HFF-Myc (cell line): ENCODE data around the gene IL10RA.

Experiments used
- DNase-seq: peaks from one replicate; pipeline ENCODE4 v3.0.0-alpha.2; 2011; ENCODE audit warnings: low read depth; ENCODE audit errors: extremely low read depth
- H3K4me3 ChIP-seq: replicated peaks from 2 replicates; pipeline ENCODE4 v1.5.1; 2011; ENCODE audit warnings: low read depth, mild to moderate bottlenecking, control low read depth, low read length
- TF ChIP-seq, protein P1 (sequence below): IDR thresholded peaks from 2 replicates; pipeline ENCODE4 v1.5.1; 2012; ENCODE audit warnings: mild to moderate bottlenecking, low read depth, low read length, control low read depth; ENCODE audit errors: missing control alignments

Gene IL10RA

DNA sequence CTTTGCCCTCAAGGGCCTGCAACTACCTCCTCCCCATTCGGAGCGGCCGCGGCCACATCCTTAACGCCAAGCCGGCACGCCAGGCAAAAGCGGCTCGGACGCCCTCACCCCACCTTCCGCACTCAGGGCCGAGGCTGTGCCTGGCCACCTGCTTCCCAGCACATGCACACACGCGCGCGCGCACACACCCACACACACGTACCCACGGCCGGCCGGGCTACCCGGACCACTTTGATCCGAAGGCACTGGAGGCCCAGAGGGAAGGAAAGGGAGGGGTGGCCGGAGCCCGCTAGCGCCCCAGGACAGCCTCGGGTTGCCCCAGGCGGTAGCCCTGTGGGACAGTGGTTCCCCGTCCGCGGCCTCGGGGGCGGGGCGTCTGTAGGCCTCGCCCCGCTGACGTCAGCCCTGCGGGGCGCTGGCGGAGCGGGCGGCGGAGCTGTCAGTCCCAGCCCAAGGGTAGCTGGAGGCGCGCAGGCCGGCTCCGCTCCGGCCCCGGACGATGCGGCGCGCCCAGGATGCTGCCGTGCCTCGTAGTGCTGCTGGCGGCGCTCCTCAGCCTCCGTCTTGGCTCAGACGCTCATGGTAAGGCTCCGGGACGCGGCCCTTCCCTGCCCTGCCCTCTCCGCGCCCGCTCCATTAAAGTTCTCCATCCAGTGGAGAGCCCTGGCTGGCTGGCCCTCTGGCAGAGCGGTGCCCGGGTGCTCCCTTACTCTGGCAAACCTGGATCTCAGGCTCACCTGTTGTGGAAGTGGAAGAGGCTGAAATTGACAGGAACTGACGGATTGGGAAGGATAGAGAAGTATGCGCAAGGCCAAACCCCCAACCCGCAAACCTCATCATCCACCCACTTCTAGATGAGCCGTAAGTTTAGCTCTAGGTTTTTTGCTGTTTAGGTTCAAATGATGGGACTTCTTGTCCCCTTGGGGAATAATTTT is at the start of gene IL10RA:
Gene IL10RA, plus strand, starts transcription at position 442 of the 935 bp plus-strand sequence. Its CDS starts 74 bp downstream, at position 516.
- no peak for DNase-seq
- H3K4me3 ChIP-seq, result peak within 1 kb of the TSS; percentile 28
- TF ChIP-seq, protein P1, sequence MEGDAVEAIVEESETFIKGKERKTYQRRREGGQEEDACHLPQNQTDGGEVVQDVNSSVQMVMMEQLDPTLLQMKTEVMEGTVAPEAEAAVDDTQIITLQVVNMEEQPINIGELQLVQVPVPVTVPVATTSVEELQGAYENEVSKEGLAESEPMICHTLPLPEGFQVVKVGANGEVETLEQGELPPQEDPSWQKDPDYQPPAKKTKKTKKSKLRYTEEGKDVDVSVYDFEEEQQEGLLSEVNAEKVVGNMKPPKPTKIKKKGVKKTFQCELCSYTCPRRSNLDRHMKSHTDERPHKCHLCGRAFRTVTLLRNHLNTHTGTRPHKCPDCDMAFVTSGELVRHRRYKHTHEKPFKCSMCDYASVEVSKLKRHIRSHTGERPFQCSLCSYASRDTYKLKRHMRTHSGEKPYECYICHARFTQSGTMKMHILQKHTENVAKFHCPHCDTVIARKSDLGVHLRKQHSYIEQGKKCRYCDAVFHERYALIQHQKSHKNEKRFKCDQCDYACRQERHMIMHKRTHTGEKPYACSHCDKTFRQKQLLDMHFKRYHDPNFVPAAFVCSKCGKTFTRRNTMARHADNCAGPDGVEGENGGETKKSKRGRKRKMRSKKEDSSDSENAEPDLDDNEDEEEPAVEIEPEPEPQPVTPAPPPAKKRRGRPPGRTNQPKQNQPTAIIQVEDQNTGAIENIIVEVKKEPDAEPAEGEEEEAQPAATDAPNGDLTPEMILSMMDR, result no peak

DNA sequence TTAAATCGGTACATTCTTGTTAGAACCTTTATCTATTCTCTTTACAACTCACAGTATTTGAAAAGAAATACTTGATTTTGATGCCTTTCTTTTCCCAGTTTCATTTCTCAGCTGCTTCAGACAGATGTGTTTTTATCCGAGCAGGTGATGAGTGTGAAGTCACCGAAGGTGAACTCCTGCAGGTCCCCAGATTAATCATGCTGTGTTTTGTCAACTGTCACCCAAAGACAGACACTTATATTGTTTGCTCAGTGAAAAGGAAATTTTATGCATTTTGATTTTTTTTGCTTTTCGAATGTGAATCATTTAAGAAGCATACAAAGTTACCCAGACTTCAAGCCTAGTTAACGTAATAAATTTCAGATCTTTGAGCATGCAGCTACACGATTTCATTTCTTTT is 49.2 kb upstream of the IL10RA start:
- no peak overlapping the region for H3K4me3 ChIP-seq
- no peak for DNase-seq
- TF ChIP-seq, protein P1, result no peak

DNA sequence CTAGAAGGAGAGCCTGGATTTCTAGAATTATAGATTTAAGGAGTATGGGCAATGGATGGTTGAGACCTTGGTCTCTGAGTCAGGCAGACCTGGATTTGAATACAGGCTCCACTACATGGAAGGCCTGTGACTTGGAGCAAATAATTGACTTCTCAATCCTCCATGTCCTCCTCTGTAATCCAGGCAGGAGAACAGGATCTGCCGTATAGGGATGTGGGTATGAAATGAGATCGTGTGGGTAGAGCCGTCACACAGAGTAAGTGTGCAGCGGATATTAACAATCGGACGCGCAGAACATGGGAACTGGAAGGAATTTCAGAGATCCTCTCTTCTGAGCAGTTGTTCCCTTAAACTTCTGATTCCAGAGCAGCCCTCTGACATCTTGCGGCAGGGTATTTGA is 45.5 kb upstream of the IL10RA start:
- no peak overlapping the region for H3K4me3 ChIP-seq
- no peak for DNase-seq
- TF ChIP-seq, protein P1, result no peak

DNA sequence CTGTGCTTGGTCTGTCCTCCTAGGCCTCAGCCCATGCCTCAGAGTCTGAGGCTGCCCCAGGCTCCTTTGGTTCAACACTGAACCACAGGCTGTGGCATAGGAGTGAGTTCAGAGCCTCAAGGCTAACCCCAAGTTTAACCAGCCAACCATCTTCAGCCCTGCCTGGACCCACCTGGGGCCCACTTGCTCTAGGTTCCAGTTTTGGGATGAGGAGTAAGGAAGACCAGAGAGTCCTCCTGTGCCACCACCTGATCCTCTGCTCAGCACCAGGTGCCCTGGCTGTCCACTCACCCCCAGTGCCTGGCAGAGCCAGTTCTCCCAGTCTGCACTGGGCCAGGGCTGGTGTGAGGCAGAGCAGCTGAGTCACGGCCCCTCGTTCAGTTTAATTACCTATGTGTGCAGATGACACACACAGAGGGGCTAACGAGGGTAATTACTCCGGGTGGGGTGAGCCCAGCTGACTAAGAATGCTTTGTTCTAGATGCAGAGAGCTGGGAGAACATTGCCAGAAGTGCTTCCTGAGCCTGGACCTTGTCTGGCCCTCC is 45.0 kb upstream of the IL10RA start:
- DNase-seq, result no peak
- no peak overlapping the region for H3K4me3 ChIP-seq
- TF ChIP-seq, protein P1, result no peak

DNA sequence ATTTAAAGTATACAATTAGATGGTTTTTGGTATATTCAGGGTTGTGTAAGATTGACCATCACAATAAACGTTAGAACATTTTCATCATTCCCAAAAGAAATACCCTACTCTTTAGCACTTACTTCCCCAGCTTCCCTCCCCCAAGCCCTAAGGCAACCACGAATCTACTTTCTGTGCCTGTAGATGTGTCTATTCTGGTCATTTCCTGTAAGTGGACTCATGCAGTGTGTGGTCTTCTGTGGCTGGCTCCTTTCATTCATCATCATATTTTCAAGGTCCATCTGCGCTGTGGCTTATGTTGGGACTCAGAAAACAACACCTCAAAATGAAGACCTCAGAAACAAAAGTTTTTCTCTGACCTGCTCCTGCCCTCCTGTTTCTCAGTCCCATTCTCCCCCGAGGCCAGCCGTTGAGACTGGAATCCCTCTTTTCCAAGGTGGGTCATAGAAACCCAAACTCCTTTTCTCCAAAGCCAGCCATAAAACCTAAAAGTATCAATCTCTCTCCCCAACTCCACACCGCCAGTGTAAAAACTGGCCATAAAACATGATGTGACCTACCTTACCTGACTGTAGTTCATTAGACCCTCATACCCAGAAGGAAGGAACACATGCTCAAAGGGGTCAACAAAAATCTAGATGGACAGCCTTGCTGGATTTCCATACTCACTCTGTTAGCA is 44.1 kb upstream of the IL10RA start:
- TF ChIP-seq, protein P1, result no peak
- no peak overlapping the region for H3K4me3 ChIP-seq
- DNase-seq, result no peak

DNA sequence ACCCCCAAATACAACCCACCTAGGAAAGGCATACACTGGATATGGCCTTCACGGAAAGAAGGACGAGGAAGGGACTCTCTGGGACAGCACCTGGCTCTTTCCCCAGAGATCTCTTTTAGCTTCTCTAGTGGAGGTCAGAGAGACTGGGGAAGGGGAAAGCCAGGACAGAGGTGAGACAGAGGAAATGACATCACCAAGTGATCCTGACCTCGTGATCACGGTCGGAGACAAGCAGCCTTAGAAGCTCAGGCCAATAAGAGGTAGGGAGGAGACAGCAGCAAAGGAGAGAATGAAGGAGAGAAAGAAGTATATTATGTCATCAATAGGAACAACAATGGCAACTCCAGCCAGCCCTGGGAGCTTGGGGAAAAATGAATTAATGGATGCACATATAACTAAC is 41.6 kb upstream of the IL10RA start:
- TF ChIP-seq, protein P1, result no peak
- DNase-seq, result no peak
- H3K4me3 ChIP-seq, result no peak overlapping the region
